ENCODE results near the gene MS4A18. TPM values are rescaled to one million over a fixed set of nuclear protein-coding genes. Genes with fewer than 3 reads are reported as not detected.

Gene MS4A18
- total RNA-seq, 1 experiment from 2014 or later = not detected

DNA sequence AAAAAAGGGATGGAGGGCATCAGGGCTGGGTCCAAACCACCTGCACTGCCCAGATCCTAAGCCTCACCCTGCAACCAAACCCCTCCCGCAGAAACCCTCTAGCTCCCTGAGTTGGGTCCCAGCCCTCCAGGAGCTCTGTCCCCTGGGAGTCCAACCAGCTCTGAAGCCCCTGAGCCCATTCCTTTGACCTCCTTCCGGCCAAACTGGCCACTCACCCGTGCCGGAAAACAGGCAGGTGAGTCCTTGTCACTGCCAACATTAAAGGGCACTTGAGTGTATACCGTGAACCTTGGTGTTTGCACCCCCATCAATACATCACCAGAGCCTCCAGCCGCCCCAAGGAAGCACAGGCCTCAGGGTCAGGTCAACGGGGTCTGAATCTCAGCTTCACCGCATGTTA is 43.7 kb downstream of the MS4A18 start:
- Histone ChIP-seq H2AFZ (ENCODE audit: low read depth, low read length, poor library complexity, severe bottlenecking) (no peak overlapping the region), H3K79me2 (ENCODE audit: insufficient read depth, low read length) (no peaks in the 10 kb centered on the region), H3K4me3 (replicated peaks in 1 of 2; ENCODE audit: low read depth in 1 of 2, low read length in 2 of 2) (no peak overlapping the region), H3K4me2 (ENCODE audit: low read length) (no peak overlapping the region), H3K9ac (ENCODE audit: low read length) (no peak overlapping the region), H3K27ac (ENCODE audit: low read depth, low read length) (no peak overlapping the region), H4K20me1 (ENCODE audit: insufficient read depth) (no peaks in the 10 kb centered on the region), H3K27me3 (ENCODE audit: insufficient read depth, low read length) (no peaks in the 10 kb centered on the region), H3K4me1 (ENCODE audit: control insufficient read depth in 1 of 2, insufficient read depth in 2 of 2, low read length in 2 of 2) (peaks cover 8 to 10% of the 10 kb centered on the region in 2 experiments; a peak in 2 of 4 replicates), H3K36me3 (ENCODE audit: control insufficient read depth in 1 of 2, insufficient read depth in 2 of 2, low read length in 2 of 2) (no peaks in the 10 kb centered on the region), H3K9me2 (ENCODE audit: insufficient read depth) (no peaks in the 10 kb centered on the region), H3K9me3 (ENCODE audit: control insufficient read depth in 1 of 2, insufficient read depth in 1 of 2, low read depth in 1 of 2, low read length in 2 of 2) (no peaks in the 10 kb centered on the region)
- no peak for ATAC-seq
- ChIA-PET RAD21 (ENCODE audit: low non-redundant PET in 1 of 2, low total read pairs in 2 of 2, uncharacterized antibody in 2 of 2, unreplicated experiment in 2 of 2) (no interaction called here), POLR2A (interaction anchor here (1.1 kb wide), 1 partner anchor 9 kb away, joined by 3 read pairs; no protein-coding TSS in a partner anchor), CTCF (no interaction called here)
- intact Hi-C loops (cut with micrococcal nuclease) = no loop called here
- no peak for DNase-seq (ENCODE audit: low read depth, low spot score)
- BruUV-seq (replicated peaks) = no TSS peak
- TF ChIP-seq RAD21 (IDR thresholded peaks at IDR 0.05; ENCODE audit: low read depth) (no peak), ELF1 (IDR thresholded peaks at IDR 0.05; ENCODE audit: borderline replicate concordance, low read depth) (no peak), EZH2 (IDR thresholded peaks at IDR 0.05) (no peak), ZNF274 (IDR thresholded peaks at IDR 0.05; ENCODE audit: low read depth, low read length) (no peak), FOSL1 (IDR thresholded peaks at IDR 0.05; ENCODE audit: low read depth) (no peak), SIN3A (IDR thresholded peaks at IDR 0.05; ENCODE audit: low read depth) (no peak), POLR2A (IDR thresholded peaks at IDR 0.05; ENCODE audit: borderline replicate concordance, extremely low read depth, insufficient read depth, insufficient read length) (no peak), POLR2AphosphoS5 (IDR thresholded peaks at IDR 0.05; ENCODE audit: low read depth, low read length) (no peak), YY1 (IDR thresholded peaks at IDR 0.05; ENCODE audit: extremely low read depth, insufficient replicate concordance, low read depth, low read length) (no peak), EGR1 (IDR thresholded peaks at IDR 0.05; ENCODE audit: low read depth) (no peak), CBX3 (IDR thresholded peaks at IDR 0.05; ENCODE audit: low read depth) (no peak), SP1 (IDR thresholded peaks at IDR 0.05; ENCODE audit: low read depth) (no peak), TCF7L2 (IDR thresholded peaks at IDR 0.05; ENCODE audit: borderline replicate concordance, extremely low read depth, insufficient read depth, insufficient read length) (no peak)
- TF ChIP-seq, protein P1, sequence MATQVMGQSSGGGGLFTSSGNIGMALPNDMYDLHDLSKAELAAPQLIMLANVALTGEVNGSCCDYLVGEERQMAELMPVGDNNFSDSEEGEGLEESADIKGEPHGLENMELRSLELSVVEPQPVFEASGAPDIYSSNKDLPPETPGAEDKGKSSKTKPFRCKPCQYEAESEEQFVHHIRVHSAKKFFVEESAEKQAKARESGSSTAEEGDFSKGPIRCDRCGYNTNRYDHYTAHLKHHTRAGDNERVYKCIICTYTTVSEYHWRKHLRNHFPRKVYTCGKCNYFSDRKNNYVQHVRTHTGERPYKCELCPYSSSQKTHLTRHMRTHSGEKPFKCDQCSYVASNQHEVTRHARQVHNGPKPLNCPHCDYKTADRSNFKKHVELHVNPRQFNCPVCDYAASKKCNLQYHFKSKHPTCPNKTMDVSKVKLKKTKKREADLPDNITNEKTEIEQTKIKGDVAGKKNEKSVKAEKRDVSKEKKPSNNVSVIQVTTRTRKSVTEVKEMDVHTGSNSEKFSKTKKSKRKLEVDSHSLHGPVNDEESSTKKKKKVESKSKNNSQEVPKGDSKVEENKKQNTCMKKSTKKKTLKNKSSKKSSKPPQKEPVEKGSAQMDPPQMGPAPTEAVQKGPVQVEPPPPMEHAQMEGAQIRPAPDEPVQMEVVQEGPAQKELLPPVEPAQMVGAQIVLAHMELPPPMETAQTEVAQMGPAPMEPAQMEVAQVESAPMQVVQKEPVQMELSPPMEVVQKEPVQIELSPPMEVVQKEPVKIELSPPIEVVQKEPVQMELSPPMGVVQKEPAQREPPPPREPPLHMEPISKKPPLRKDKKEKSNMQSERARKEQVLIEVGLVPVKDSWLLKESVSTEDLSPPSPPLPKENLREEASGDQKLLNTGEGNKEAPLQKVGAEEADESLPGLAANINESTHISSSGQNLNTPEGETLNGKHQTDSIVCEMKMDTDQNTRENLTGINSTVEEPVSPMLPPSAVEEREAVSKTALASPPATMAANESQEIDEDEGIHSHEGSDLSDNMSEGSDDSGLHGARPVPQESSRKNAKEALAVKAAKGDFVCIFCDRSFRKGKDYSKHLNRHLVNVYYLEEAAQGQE (IDR thresholded peaks at IDR 0.05; ENCODE audit: low read depth) = no peak
- TF ChIP-seq, protein P2, sequence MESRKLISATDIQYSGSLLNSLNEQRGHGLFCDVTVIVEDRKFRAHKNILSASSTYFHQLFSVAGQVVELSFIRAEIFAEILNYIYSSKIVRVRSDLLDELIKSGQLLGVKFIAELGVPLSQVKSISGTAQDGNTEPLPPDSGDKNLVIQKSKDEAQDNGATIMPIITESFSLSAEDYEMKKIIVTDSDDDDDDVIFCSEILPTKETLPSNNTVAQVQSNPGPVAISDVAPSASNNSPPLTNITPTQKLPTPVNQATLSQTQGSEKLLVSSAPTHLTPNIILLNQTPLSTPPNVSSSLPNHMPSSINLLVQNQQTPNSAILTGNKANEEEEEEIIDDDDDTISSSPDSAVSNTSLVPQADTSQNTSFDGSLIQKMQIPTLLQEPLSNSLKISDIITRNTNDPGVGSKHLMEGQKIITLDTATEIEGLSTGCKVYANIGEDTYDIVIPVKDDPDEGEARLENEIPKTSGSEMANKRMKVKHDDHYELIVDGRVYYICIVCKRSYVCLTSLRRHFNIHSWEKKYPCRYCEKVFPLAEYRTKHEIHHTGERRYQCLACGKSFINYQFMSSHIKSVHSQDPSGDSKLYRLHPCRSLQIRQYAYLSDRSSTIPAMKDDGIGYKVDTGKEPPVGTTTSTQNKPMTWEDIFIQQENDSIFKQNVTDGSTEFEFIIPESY (IDR thresholded peaks at IDR 0.05; ENCODE audit: extremely low read depth, insufficient replicate concordance, low read length) = no peak
- TF ChIP-seq, protein P3, sequence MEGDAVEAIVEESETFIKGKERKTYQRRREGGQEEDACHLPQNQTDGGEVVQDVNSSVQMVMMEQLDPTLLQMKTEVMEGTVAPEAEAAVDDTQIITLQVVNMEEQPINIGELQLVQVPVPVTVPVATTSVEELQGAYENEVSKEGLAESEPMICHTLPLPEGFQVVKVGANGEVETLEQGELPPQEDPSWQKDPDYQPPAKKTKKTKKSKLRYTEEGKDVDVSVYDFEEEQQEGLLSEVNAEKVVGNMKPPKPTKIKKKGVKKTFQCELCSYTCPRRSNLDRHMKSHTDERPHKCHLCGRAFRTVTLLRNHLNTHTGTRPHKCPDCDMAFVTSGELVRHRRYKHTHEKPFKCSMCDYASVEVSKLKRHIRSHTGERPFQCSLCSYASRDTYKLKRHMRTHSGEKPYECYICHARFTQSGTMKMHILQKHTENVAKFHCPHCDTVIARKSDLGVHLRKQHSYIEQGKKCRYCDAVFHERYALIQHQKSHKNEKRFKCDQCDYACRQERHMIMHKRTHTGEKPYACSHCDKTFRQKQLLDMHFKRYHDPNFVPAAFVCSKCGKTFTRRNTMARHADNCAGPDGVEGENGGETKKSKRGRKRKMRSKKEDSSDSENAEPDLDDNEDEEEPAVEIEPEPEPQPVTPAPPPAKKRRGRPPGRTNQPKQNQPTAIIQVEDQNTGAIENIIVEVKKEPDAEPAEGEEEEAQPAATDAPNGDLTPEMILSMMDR (IDR thresholded peaks at IDR 0.05 in 2 of 3, conservative IDR thresholded peaks at IDR 0.05 in 1 of 3; ENCODE audit: borderline replicate concordance in 1 of 3, insufficient read depth in 1 of 3, low read depth in 2 of 3, low read length in 2 of 3) = no peak

All from HCT116 (cell line).